HUES48 (cell line): Measurements from ENCODE around the gene C1orf167.

Experiments used
- H3K27ac ChIP-seq: one replicate; pipeline ENCODE4 v1.7.0; 2013; ENCODE audit warnings: low read depth, low read length, inconsistent platforms
- H3K27me3 ChIP-seq: 2 replicates; pipeline ENCODE4 v1.6.1; 2013; ENCODE audit warnings: mild to moderate bottlenecking, low read length; ENCODE audit not compliant: control insufficient read depth, insufficient read depth
- H3K36me3 ChIP-seq: 2 replicates; pipeline ENCODE4 v1.6.1; 2013; ENCODE audit warnings: low read length; ENCODE audit not compliant: control insufficient read depth, insufficient read depth
- H3K4me1 ChIP-seq: 2 replicates; pipeline ENCODE4 v1.6.1; 2013; ENCODE audit warnings: mild to moderate bottlenecking, low read length; ENCODE audit not compliant: control insufficient read depth, insufficient read depth
- H3K4me3 ChIP-seq: 2 replicates; pipeline ENCODE4 v1.5.1; 2013; ENCODE audit warnings: mild to moderate bottlenecking, low read depth, low read length
- H3K9ac ChIP-seq: 2 replicates; pipeline ENCODE4 v1.6.1; 2013; ENCODE audit warnings: mild to moderate bottlenecking, low read depth, low read length, moderate library complexity
- H3K9me3 ChIP-seq: 2 replicates; pipeline ENCODE4 v1.6.1; 2013; ENCODE audit warnings: low read length; ENCODE audit not compliant: control insufficient read depth, insufficient read depth

C1orf167 gene

DNA sequence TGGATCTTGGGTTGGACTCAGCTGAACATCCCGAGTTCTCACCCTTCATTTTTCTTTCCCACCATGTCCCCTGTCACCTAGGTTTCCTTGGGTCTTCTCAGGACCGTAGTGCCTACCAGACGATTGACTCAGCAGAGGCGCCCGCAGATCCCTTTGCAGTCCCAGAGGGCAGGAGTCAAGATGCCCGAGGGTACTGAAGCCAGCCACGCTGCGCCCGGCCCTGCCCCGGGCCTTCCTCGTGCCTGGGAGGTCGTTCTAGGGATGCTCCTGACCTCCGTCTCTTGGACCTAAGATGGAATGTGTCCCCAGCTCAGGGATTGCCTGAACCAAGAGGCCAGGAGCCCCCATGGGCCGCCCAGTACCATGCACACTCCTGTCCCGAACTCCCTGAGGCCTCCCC, 12.0 kb upstream of the C1orf167 start:
- no peaks in the 10 kb centered on the region for H3K9me3 ChIP-seq
- no peaks in the 10 kb centered on the region for H3K27me3 ChIP-seq
- peaks cover 3% of the 10 kb centered on the region; the same call in 1 of the 2 replicates for H3K4me1 ChIP-seq
- no peak overlapping the region for H3K27ac ChIP-seq
- no peak overlapping the region for H3K9ac ChIP-seq
- H3K36me3 ChIP-seq, result peaks cover 42% of the 10 kb centered on the region
- H3K4me3 ChIP-seq, result no peak overlapping the region

- Histone ChIP-seq H3K4me3 (no peak overlapping the region), H3K27ac (no peak overlapping the region), H3K27me3 (no peaks in the 10 kb centered on the region), H3K36me3 (peaks cover 35% of the 10 kb centered on the region), H3K4me1 (peaks cover 3% of the 10 kb centered on the region; the same call in 1 of the 2 replicates), H3K9ac (no peak overlapping the region), H3K9me3 (no peaks in the 10 kb centered on the region)
Observed at GRCh38 chr1:11751087-11751486, 10.9 kb upstream of the C1orf167 start.

DNA sequence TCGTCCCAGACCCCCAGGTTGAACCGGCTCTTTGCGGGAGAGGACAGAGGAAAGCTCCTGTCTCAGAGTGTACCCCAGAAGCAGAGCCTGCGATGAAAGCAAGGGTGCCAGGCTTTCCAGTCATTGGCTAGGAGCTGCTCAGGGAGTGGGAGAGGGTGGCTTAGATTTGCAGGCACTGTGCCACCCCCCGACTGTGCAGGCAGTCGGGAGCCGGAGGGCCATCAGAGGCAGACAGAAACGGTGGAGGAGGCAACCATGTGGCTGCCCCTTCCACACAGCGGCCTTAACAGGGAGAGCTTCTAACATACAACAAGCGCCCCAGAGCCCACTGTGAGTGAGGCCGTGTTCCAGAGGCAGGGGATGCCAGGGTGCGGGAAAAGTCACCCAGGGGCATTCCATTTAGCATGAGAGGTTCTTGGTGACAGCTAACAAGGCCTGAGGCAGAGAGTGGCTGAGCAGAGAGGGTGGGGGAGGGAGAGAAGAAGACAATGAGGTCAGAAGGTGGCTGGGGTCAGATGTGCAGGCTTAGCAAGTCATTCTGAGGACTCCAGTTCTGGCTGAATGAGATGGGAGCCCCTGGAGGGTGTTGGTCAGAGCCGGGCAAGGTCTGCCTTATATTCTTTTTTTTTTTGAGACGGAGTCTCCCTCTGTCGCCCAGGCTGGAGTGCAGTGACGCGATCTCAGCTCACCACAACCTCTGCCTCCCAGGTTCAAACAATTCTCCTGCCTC, 9.5 kb upstream of the C1orf167 start:
- Histone ChIP-seq H3K4me3 (no peak overlapping the region), H3K9ac (no peak overlapping the region), H3K36me3 (peaks cover 29% of the 10 kb centered on the region), H3K4me1 (peaks cover 3% of the 10 kb centered on the region; the same call in 1 of the 2 replicates), H3K27ac (no peak overlapping the region), H3K27me3 (no peaks in the 10 kb centered on the region), H3K9me3 (no peaks in the 10 kb centered on the region)

GRCh38 chr1:11753555-11754208, 8.3 kb upstream of the C1orf167 start:
- H3K4me3 ChIP-seq, result no peak overlapping the region
- no peaks in the 10 kb centered on the region for H3K27me3 ChIP-seq
- H3K27ac ChIP-seq, result no peak overlapping the region
- H3K4me1 ChIP-seq, result peaks cover 3% of the 10 kb centered on the region; the same call in 1 of the 2 replicates
- H3K36me3 ChIP-seq, result peaks cover 22% of the 10 kb centered on the region
- H3K9ac ChIP-seq, result no peak overlapping the region
- H3K9me3 ChIP-seq, result no peaks in the 10 kb centered on the region

DNA sequence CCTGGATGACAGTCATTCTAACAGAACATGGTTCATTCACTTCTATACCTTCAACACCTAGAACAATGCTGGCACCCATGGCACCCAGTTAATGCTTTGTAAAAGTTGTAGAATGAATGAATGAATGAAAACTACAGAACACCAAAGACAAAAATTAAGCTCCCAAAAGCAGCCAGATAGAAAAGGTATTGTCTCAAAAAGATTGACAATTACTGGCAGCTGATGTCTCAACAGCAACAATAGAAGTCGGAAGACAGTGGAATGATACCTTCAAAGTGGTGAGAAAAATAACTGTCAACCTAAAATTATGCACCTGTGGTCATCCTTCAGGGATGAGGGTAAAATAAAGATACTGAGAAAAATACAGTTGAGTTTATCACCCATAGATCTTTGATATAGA, 4.9 kb upstream of the C1orf167 start:
- H3K27me3 ChIP-seq, result peaks cover 20% of the 10 kb centered on the region
- H3K4me3 ChIP-seq, result no peak overlapping the region
- no peaks in the 10 kb centered on the region for H3K36me3 ChIP-seq
- no peak overlapping the region for H3K27ac ChIP-seq
- no peak overlapping the region for H3K9ac ChIP-seq
- H3K9me3 ChIP-seq, result no peaks in the 10 kb centered on the region
- peaks cover 3% of the 10 kb centered on the region; the same call in 1 of the 2 replicates for H3K4me1 ChIP-seq

GRCh38 chr1:11759791-11760190, 2.2 kb upstream of the C1orf167 start:
- Histone ChIP-seq H3K4me1 (no peaks in the 10 kb centered on the region; the same call in 1 of the 2 replicates), H3K27me3 (peaks cover 29% of the 10 kb centered on the region), H3K9me3 (no peaks in the 10 kb centered on the region), H3K27ac (no peak overlapping the region), H3K36me3 (no peaks in the 10 kb centered on the region), H3K9ac (no peak overlapping the region), H3K4me3 (no peak overlapping the region)

DNA sequence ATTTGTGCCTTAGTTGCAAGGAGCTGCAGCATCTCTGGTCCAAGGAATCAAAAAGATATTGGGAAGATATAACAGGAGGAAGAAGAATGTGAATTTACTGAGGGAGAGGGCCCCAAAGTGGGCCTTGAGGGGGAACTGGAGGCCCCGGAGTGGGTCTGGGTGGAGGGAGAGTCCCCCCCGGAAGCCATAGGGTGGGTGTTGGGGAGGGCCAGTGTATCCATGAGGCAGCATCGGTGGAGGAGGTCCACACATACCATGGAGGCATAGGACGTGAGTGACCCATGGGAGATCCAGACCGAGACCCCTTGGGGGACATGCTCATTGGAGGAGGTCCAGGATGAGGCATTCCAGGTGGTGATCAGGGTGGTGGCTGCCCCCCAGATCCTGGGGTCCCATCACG, 708 bp upstream of the C1orf167 start:
- no peak overlapping the region for H3K4me3 ChIP-seq
- peaks cover 29% of the 10 kb centered on the region for H3K27me3 ChIP-seq
- H3K27ac ChIP-seq, result no peak overlapping the region
- H3K36me3 ChIP-seq, result no peaks in the 10 kb centered on the region
- no peak overlapping the region for H3K9ac ChIP-seq
- no peaks in the 10 kb centered on the region; the same call in 1 of the 2 replicates for H3K4me1 ChIP-seq
- no peaks in the 10 kb centered on the region for H3K9me3 ChIP-seq

DNA sequence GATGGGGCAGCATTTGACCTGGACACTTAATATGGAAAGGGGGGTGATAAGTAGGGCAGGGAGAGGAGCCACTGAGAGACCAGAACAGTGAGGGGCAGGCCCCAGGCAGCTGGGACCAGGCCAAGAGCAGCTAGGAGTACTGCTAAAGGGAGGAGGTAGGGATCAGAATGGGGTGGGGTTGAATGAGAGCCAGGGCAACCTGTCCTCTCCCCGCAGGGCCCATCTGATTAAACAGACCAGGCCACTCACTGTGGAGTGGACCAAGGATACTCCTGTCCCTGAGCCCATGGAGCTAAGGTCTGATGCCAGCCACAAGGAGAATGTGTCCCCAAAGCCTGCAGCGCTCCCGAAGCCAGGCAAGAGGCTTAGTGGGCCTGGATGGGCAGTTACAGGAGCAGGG, 2.1 kb downstream of the C1orf167 start:
- no peak overlapping the region for H3K27ac ChIP-seq
- H3K27me3 ChIP-seq, result peaks cover 29% of the 10 kb centered on the region
- H3K9me3 ChIP-seq, result no peaks in the 10 kb centered on the region
- no peaks in the 10 kb centered on the region for H3K36me3 ChIP-seq
- H3K4me1 ChIP-seq, result no peaks in the 10 kb centered on the region; the same call in 1 of the 2 replicates
- no peak overlapping the region for H3K9ac ChIP-seq
- H3K4me3 ChIP-seq, result no peak overlapping the region

DNA sequence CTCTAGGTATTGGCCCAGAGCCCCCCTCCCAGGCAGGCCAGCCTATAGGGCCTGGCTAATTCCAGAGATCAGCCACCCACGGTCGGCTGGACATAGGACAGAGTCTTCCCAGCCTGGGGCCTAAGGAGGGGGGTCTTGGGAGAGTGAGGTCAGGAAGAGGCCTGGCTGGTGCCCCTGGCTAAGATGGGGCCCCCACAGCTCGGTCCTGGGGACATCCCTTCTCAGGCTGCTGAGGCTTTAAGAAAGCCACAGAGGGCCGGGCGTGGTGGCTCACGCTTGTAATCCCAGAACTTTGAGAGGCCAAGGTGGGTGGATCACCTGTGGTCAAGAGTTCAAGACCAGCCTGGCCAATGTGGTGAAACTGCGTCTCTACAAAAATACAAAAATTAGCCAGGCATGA, 2.5 kb downstream of the C1orf167 start:
- H3K4me1 ChIP-seq, result no peaks in the 10 kb centered on the region; the same call in 1 of the 2 replicates

GRCh38 chr1:11765661-11766428, 3.9 kb downstream of the C1orf167 start:
- peaks cover 20% of the 10 kb centered on the region for H3K27me3 ChIP-seq
- no peaks in the 10 kb centered on the region for H3K9me3 ChIP-seq
- no peak overlapping the region for H3K27ac ChIP-seq
- no peaks in the 10 kb centered on the region for H3K36me3 ChIP-seq
- no peak overlapping the region for H3K9ac ChIP-seq
- H3K4me1 ChIP-seq, result no peaks in the 10 kb centered on the region; the same call in 1 of the 2 replicates
- no peak overlapping the region for H3K4me3 ChIP-seq

More for the DNA sequence above, 2.5 kb downstream of the C1orf167 start:
- H3K4me3 ChIP-seq, result no peak overlapping the region
- H3K27me3 ChIP-seq, result peaks cover 29% of the 10 kb centered on the region
- no peaks in the 10 kb centered on the region for H3K9me3 ChIP-seq
- no peak overlapping the region for H3K9ac ChIP-seq
- no peaks in the 10 kb centered on the region for H3K36me3 ChIP-seq
- H3K27ac ChIP-seq, result no peak overlapping the region

- no peaks in the 10 kb centered on the region for H3K36me3 ChIP-seq
- no peaks in the 10 kb centered on the region for H3K9me3 ChIP-seq
- no peak overlapping the region for H3K4me3 ChIP-seq
- no peak overlapping the region for H3K9ac ChIP-seq
- peaks cover 15% of the 10 kb centered on the region for H3K27me3 ChIP-seq
- no peaks in the 10 kb centered on the region; the same call in 1 of the 2 replicates for H3K4me1 ChIP-seq
- H3K27ac ChIP-seq, result no peak overlapping the region
Observed at GRCh38 chr1:11766429-11766776, 4.4 kb downstream of the C1orf167 start.
